Measurements from ENCODE around the gene NF1.

DNA sequence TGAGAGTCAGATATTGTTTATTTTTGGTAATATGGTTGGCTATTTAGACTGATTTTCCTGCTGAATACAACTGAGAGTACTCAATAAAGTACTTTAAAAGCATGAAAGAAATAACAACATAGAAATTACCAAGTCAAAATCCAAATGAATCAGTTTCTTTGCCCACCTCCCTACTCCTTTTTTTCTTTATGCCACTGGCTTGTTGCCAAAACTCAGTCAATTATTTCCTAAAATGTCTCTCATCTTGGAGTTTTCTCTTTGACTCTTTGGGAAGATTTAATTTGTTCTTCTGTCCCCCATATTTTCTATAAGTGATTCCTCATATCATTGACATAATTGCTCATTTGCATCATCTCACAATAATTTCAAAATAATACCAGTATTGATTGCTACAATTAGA lies 204.8 kb downstream of the NF1 start:
- TF ChIP-seq, protein P1, sequence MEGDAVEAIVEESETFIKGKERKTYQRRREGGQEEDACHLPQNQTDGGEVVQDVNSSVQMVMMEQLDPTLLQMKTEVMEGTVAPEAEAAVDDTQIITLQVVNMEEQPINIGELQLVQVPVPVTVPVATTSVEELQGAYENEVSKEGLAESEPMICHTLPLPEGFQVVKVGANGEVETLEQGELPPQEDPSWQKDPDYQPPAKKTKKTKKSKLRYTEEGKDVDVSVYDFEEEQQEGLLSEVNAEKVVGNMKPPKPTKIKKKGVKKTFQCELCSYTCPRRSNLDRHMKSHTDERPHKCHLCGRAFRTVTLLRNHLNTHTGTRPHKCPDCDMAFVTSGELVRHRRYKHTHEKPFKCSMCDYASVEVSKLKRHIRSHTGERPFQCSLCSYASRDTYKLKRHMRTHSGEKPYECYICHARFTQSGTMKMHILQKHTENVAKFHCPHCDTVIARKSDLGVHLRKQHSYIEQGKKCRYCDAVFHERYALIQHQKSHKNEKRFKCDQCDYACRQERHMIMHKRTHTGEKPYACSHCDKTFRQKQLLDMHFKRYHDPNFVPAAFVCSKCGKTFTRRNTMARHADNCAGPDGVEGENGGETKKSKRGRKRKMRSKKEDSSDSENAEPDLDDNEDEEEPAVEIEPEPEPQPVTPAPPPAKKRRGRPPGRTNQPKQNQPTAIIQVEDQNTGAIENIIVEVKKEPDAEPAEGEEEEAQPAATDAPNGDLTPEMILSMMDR (IDR thresholded peaks at IDR 0.05), result no peak
- no peak for TF ChIP-seq POLR2A (IDR thresholded peaks at IDR 0.05)

Data from heart left ventricle (tissue), 13 donors.